Gastrocnemius medialis (tissue), 4 donors: ENCODE results near the gene GFOD1.

ENCODE experiments used
- POLR2A ChIP-seq, 2 donors: fragments of 450-650 bp; IDR thresholded peaks; one replicate each; pipeline ENCODE4 v1.6.1; 2017; ENCODE audit warnings: antibody characterized with exemption in 2 of 2, mild to moderate bottlenecking in 2 of 2, moderate library complexity in 2 of 2
- TF ChIP-seq, protein P1 (sequence below), 5 experiments: fragments of 450-650 bp in 3 of 5; fragments of 200-600 bp in 2 of 5; sonication (generic) in 2 of 5; IDR thresholded peaks in 4 of 5; conservative IDR thresholded peaks in 1 of 5; 1 replicate in 4 of 5; 2 replicates in 1 of 5; pipeline ENCODE4 v1.5.1; 2016 to 2019; ENCODE audit warnings: antibody characterized with exemption in 5 of 5, mild to moderate bottlenecking in 3 of 5, moderate library complexity in 3 of 5

DNA sequence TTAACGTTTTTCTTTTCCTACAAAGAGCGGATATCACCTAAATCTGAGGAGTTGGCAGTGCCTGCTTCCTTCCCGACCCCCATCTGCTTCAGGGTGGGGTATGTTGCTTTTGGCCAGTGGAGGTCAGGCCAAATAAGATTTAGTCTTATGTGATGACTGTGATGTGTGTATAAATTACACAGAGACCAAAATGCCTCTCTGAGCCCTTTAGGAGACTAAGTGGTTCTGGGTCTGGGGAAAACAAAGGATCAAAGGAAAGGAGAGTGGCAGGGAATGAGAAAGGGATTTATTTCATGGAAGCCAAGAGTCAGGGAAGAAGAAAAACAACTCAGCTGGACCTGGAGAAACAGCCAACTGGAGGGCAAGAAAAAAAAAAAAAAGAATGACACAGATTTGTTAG is 120.0 kb downstream of the GFOD1 start:
- TF ChIP-seq, protein P1, sequence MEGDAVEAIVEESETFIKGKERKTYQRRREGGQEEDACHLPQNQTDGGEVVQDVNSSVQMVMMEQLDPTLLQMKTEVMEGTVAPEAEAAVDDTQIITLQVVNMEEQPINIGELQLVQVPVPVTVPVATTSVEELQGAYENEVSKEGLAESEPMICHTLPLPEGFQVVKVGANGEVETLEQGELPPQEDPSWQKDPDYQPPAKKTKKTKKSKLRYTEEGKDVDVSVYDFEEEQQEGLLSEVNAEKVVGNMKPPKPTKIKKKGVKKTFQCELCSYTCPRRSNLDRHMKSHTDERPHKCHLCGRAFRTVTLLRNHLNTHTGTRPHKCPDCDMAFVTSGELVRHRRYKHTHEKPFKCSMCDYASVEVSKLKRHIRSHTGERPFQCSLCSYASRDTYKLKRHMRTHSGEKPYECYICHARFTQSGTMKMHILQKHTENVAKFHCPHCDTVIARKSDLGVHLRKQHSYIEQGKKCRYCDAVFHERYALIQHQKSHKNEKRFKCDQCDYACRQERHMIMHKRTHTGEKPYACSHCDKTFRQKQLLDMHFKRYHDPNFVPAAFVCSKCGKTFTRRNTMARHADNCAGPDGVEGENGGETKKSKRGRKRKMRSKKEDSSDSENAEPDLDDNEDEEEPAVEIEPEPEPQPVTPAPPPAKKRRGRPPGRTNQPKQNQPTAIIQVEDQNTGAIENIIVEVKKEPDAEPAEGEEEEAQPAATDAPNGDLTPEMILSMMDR (IDR thresholded peaks at IDR 0.05 in 4 of 5, conservative IDR thresholded peaks at IDR 0.05 in 1 of 5) = no peak
- TF ChIP-seq POLR2A (IDR thresholded peaks at IDR 0.05) = no peak
